ENCODE measurements around the gene CMTM4.
"Not testable (repeated sequence)": the region's sequence is repeated elsewhere in the genome, so short reads cannot be mapped to it uniquely, and the experiment has no call there.

Gene CMTM4

GRCh38 chr16:66668777-66669444 is 27.6 kb downstream of the CMTM4 start:
- DNase-seq = no peak

GRCh38 chr16:66667944-66668343 is 28.6 kb downstream of the CMTM4 start:
- no peak for DNase-seq

GRCh38 chr16:66662445-66663194 is 33.9 kb downstream of the CMTM4 start:
- no peak for DNase-seq

GRCh38 chr16:66661671-66662346 is 34.7 kb downstream of the CMTM4 start:
- not testable (repeated sequence) for DNase-seq

- no peak for DNase-seq
Observed at GRCh38 chr16:66661210-66661560, 35.4 kb downstream of the CMTM4 start.

GRCh38 chr16:66660422-66661209 is 35.9 kb downstream of the CMTM4 start:
- no peak for DNase-seq

GRCh38 chr16:66658860-66659190 is 37.7 kb downstream of the CMTM4 start:
- DNase-seq = no peak

- DNase-seq = no peak
Observed at GRCh38 chr16:66658143-66658859, 38.2 kb downstream of the CMTM4 start.

- DNase-seq = no peak
Observed at GRCh38 chr16:66656547-66656946, 40.0 kb downstream of the CMTM4 start.

GRCh38 chr16:66653581-66654350 is 42.8 kb downstream of the CMTM4 start:
- DNase-seq = no peak

GRCh38 chr16:66652661-66653360 is 43.7 kb downstream of the CMTM4 start:
- DNase-seq = no peak

GRCh38 chr16:66651965-66652364 is 44.6 kb downstream of the CMTM4 start:
- DNase-seq = no peak

- no peak for DNase-seq
Observed at GRCh38 chr16:66651474-66651765, 45.1 kb downstream of the CMTM4 start.

GRCh38 chr16:66650707-66651473 is 45.7 kb downstream of the CMTM4 start:
- peak; percentile 76 to 84 for DNase-seq

GRCh38 chr16:66649636-66650205 is 46.8 kb downstream of the CMTM4 start:
- no peak for DNase-seq

GRCh38 chr16:66649167-66649566 is 47.4 kb downstream of the CMTM4 start:
- no peak for DNase-seq

- DNase-seq = no peak
Observed at GRCh38 chr16:66647866-66648265, 48.7 kb downstream of the CMTM4 start.

GRCh38 chr16:66641387-66641786 is 55.2 kb downstream of the CMTM4 start:
- DNase-seq = no peak

GRCh38 chr16:66640724-66641314 is 55.7 kb downstream of the CMTM4 start:
- DNase-seq = no peak
